ENCODE data around the gene MTHFR.

DNA sequence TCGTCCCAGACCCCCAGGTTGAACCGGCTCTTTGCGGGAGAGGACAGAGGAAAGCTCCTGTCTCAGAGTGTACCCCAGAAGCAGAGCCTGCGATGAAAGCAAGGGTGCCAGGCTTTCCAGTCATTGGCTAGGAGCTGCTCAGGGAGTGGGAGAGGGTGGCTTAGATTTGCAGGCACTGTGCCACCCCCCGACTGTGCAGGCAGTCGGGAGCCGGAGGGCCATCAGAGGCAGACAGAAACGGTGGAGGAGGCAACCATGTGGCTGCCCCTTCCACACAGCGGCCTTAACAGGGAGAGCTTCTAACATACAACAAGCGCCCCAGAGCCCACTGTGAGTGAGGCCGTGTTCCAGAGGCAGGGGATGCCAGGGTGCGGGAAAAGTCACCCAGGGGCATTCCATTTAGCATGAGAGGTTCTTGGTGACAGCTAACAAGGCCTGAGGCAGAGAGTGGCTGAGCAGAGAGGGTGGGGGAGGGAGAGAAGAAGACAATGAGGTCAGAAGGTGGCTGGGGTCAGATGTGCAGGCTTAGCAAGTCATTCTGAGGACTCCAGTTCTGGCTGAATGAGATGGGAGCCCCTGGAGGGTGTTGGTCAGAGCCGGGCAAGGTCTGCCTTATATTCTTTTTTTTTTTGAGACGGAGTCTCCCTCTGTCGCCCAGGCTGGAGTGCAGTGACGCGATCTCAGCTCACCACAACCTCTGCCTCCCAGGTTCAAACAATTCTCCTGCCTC, 53.2 kb downstream of the MTHFR start:
- TF ChIP-seq, protein P1, sequence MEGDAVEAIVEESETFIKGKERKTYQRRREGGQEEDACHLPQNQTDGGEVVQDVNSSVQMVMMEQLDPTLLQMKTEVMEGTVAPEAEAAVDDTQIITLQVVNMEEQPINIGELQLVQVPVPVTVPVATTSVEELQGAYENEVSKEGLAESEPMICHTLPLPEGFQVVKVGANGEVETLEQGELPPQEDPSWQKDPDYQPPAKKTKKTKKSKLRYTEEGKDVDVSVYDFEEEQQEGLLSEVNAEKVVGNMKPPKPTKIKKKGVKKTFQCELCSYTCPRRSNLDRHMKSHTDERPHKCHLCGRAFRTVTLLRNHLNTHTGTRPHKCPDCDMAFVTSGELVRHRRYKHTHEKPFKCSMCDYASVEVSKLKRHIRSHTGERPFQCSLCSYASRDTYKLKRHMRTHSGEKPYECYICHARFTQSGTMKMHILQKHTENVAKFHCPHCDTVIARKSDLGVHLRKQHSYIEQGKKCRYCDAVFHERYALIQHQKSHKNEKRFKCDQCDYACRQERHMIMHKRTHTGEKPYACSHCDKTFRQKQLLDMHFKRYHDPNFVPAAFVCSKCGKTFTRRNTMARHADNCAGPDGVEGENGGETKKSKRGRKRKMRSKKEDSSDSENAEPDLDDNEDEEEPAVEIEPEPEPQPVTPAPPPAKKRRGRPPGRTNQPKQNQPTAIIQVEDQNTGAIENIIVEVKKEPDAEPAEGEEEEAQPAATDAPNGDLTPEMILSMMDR (IDR thresholded peaks at IDR 0.05) = no peak
- no peak for TF ChIP-seq POLR2A (IDR thresholded peaks at IDR 0.05)
